Mesodermal cell (in vitro differentiated cells): Measurements from ENCODE around the gene ZNF891. TPM values are rescaled to one million over a fixed set of nuclear protein-coding genes. Genes with fewer than 3 reads are reported as not detected.

ENCODE experiments used
- H3K27ac ChIP-seq: 2 replicates; pipeline ENCODE4 v1.7.0; 2013; ENCODE audit warnings: mild to moderate bottlenecking, low read depth, low read length, moderate library complexity; ENCODE audit not compliant: severe bottlenecking
- H3K36me3 ChIP-seq: 2 replicates; pipeline ENCODE4 v1.7.1; 2013; ENCODE audit warnings: mild to moderate bottlenecking, low read length, moderate library complexity; ENCODE audit not compliant: control insufficient read depth, insufficient read depth
- H3K4me1 ChIP-seq: one replicate; pipeline ENCODE4 v1.7.1; 2013; ENCODE audit warnings: mild to moderate bottlenecking, low read length; ENCODE audit not compliant: insufficient read depth, control insufficient read depth, poor library complexity, severe bottlenecking
- H3K4me3 ChIP-seq: 2 replicates; pipeline ENCODE4 v1.7.0; 2013; ENCODE audit warnings: low read length, control low read depth, mild to moderate bottlenecking; ENCODE audit not compliant: insufficient read depth, poor library complexity, severe bottlenecking; ENCODE audit errors: extremely low read depth
- H3K9me3 ChIP-seq: 2 replicates; pipeline ENCODE4 v1.7.1; 2013; ENCODE audit warnings: mild to moderate bottlenecking, low read length, moderate library complexity; ENCODE audit not compliant: control insufficient read depth
- WGBS, 2 experiments: methylation state at CpG; one replicate each; pipeline ENCODE4 v1.1.5; 2013; ENCODE audit warnings: missing lambda C conversion rate in 2 of 2; ENCODE audit not compliant: insufficient coverage in 2 of 2; 5-methylcytosine and 5-hydroxymethylcytosine counted together
- polyA plus RNA-seq, 2 experiments: library from polyadenylated mRNA; stranded (reverse); fragments of 50-300 nt; gene quantifications; one replicate each; pipeline ENCODE4 v1.2.3, GENCODE V29; 2013

ZNF891 gene
- 0.77 TPM for polyA plus RNA-seq (2013, experiment 1 of 2)
- polyA plus RNA-seq (2013, experiment 2 of 2), result 0.61 TPM

DNA sequence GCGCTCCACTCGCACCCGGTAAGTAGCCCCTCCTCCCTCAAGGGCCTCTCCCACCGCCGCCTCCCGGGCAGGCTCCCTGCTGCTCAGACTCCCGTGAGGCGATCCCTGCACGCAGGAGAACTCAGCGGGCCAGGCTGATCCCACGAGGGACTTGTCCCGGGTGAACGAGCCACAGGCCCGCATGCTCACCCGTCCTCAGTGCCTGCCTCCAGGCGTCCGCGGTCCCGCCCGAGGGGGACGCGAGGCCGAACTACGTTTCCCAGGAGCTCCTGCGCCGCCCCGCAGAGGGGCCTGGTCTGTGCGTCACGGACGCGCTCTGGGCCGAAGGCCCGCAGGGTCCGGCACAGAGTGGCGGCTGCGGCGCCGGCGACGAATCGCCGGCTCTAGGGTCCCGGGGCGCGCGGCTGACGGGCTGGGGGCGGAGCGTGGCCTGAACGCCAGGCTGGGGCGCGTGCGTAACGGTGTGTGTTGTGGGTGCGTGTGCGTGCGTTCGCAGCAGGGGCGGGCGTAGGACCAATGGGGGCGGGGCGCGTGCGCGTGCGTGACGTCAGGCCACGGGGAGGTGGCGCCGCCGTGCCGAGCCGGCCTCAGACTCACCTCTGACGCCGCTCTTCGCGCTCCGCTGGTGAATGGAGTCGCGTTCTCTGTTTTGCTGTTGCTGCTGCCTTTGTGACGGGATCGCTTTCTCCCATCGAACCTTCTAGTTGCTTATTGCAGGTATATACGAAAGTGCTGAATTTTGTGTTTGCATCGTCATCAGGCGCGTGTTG lies at the start of gene ZNF891, which contains the start of gene ZNF10:
Gene ZNF891 (minus strand): TSS at position 237 of the 770 bp plus-strand sequence. CDS start 8,356 bp downstream, outside the sequence.
Gene ZNF10 (plus strand): TSS at position 590 of the 770 bp plus-strand sequence. CDS start 13,866 bp downstream, outside the sequence.
- Histone ChIP-seq H3K9me3 (peaks cover 57% of the 10 kb centered on the region), H3K27ac (peak within 1 kb of the TSS; percentile 98), H3K4me3 (peak within 1 kb of the TSS; percentile 87), H3K36me3 (peaks cover 55% of the 10 kb centered on the region), H3K4me1 (no peaks in the 10 kb centered on the region)
- WGBS, 2 experiments, result 0% methylated on average over 66 to 77 of the region's 87 CpGs

DNA sequence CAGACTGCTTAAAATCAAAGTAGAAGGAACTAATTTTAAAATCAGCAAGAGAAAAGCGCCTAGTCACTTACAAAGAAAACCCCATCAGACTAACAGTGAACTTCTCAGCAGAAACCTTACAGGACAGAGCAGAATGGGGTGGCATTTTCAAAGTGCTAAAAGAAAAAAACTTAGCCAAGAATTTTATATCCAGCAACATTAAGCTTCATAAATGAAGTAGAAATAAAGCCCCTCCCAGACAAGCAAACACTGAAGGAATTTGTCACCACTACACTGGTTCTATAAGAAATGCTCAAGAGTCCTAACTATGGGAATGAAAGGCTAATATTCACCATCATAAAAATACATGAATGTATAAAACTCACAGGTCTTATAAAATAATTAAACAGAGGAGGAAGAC lies 44.8 kb upstream of the ZNF891 start:
- no peak overlapping the region for H3K27ac ChIP-seq
- no peak overlapping the region for H3K4me3 ChIP-seq
- no CpG with 5 or more reads among the region's 1 CpG for WGBS, 2 experiments
- H3K4me1 ChIP-seq, result no peaks in the 10 kb centered on the region
- H3K36me3 ChIP-seq, result no peaks in the 10 kb centered on the region
- H3K9me3 ChIP-seq, result peaks cover 52% of the 10 kb centered on the region

DNA sequence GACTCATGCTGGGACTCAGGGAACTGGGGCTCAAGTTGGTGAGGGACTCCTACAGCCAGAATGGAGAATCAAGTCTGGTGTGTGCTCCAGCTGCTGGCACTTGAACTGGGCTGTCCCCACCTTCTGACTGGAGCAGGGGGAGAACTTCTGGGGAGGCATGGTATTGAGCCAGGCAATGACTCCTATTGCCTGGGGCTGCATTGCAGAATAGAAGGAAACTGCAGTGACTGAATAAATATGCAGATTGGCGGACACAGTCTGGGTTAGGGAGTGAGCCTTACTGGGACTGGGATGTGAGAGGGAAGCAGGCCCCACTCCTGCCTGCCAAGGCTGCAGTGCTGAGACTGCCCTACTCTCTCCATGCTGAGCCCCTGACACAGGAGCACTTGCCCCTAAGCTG lies 42.4 kb upstream of the ZNF891 start:
- Histone ChIP-seq H3K27ac (no peak overlapping the region), H3K4me1 (no peaks in the 10 kb centered on the region), H3K4me3 (no peak overlapping the region), H3K36me3 (no peaks in the 10 kb centered on the region), H3K9me3 (peaks cover 66% of the 10 kb centered on the region)
- 83% methylated on average over 1 of the region's 1 CpG; no CpG with 5 or more reads in 1 of the 2 experiments for WGBS, 2 experiments

DNA sequence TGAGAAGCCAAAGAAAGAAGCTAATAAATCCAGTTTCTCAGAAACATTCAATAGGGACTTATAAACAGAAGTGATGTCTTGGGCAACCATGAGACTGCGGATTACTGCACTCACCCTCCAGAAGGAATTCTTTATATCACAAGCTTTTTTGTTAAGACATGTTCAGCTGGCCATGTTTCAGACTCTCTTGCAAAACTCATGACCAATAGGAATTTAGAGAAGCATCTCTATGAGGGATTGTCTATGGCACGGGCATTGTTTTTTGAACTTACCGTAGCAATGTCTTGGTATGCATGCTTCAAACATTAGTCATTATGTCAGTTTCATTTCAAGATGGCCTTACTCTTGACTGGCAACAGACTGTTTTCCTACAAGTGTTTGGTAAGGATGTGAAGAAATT lies 35.7 kb upstream of the ZNF891 start:
- WGBS, 2 experiments, result 86% methylated on average over 1 of the region's 3 CpGs; no CpG with 5 or more reads in 1 of the 2 experiments
- no peak overlapping the region for H3K27ac ChIP-seq
- no peaks in the 10 kb centered on the region for H3K36me3 ChIP-seq
- H3K9me3 ChIP-seq, result peaks cover 67% of the 10 kb centered on the region
- H3K4me3 ChIP-seq, result no peak overlapping the region
- H3K4me1 ChIP-seq, result no peaks in the 10 kb centered on the region

DNA sequence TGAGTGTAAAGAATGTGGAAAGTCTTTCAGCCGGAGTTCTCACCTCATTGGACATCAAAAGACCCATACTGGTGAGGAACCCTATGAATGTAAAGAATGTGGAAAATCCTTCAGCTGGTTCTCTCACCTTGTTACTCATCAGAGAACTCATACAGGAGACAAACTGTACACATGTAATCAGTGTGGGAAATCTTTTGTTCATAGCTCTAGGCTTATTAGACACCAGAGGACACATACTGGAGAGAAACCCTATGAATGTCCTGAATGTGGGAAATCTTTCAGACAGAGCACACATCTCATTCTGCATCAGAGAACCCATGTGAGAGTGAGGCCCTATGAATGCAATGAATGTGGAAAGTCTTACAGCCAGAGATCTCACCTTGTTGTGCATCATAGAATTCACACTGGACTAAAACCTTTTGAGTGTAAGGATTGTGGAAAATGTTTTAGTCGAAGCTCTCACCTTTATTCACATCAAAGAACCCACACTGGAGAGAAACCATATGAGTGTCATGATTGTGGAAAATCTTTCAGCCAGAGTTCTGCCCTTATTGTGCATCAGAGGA lies 26.1 kb upstream of the ZNF891 start:
- H3K4me1 ChIP-seq, result no peaks in the 10 kb centered on the region
- H3K4me3 ChIP-seq, result no peak overlapping the region
- peaks cover 74% of the 10 kb centered on the region for H3K9me3 ChIP-seq
- no peak overlapping the region for H3K27ac ChIP-seq
- peaks cover 65% of the 10 kb centered on the region for H3K36me3 ChIP-seq
- WGBS, 2 experiments, result no CpG with 5 or more reads among the region's 2 CpGs

DNA sequence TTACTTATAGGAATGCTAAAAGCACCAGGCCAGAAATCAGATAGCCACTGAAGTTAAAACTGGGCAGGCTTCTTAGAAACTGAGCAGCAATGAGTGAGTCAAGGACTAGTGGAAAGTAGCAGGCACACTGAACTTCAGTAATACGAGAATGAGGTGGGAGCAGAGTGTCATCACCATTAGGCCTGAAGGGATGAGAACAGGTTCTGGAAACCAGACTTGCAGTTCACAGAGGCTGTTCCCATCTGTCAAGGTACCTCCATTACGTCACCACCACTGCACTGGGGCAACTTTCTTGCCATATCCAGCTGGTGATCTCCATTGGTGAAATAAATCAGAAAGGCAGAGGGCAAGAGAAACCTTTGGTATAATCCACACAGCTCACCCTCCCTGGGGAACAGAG lies 15.9 kb upstream of the ZNF891 start:
- no peak overlapping the region for H3K4me3 ChIP-seq
- H3K27ac ChIP-seq, result no peak overlapping the region
- 80 to 93% methylated on average over 1 to 2 of the region's 2 CpGs for WGBS, 2 experiments
- peaks cover 57% of the 10 kb centered on the region for H3K36me3 ChIP-seq
- no peaks in the 10 kb centered on the region for H3K4me1 ChIP-seq
- H3K9me3 ChIP-seq, result peaks cover 50% of the 10 kb centered on the region

DNA sequence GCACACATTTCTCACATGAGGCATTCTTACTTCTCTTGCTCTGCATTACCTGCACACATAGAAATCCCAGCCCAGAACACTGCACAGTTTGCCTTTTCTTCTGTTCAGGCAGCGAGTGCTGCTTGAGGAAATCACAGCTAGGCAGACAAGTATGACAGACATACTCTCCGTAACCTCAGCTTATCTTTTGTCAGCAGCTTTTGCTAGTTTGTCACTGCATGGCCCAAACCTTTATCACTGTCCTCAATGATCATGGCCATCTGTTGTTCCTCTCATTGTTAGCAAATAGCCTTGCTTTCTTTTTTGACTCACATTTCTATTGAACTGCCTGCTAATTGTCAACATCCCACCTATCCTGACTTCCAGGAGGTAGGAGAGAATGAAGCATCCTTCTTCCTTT lies 5.7 kb upstream of the ZNF891 start:
- Histone ChIP-seq H3K4me3 (no peak overlapping the region), H3K4me1 (no peaks in the 10 kb centered on the region), H3K27ac (no peak overlapping the region), H3K9me3 (peaks cover 68% of the 10 kb centered on the region), H3K36me3 (peaks cover 72% of the 10 kb centered on the region)
- 88 to 92% methylated on average over 2 of the region's 2 CpGs for WGBS, 2 experiments

DNA sequence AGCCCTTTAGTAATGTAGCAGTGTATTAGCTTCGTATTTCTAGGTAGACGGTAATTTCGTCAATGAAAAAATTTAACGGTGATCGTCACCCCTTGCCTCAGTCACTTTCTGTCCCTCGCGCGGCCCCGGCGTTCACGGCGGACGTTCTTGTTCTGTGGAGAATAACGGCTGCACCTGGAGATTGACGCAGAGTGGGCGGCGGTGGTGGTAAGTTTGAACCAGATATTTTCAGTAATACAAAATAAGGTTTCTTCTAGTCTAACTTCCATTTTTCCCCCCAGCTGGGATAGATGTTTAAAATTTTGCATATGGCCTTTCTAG lies 694 bp upstream of the ZNF891 start:
- Histone ChIP-seq H3K27ac (peak overlapping the region; percentile 98), H3K9me3 (peaks cover 57% of the 10 kb centered on the region), H3K4me1 (no peaks in the 10 kb centered on the region), H3K36me3 (peaks cover 55% of the 10 kb centered on the region), H3K4me3 (peak overlapping the region; percentile 87)
- WGBS, 2 experiments, result 2 to 9% methylated on average over 5 to 12 of the region's 17 CpGs

DNA sequence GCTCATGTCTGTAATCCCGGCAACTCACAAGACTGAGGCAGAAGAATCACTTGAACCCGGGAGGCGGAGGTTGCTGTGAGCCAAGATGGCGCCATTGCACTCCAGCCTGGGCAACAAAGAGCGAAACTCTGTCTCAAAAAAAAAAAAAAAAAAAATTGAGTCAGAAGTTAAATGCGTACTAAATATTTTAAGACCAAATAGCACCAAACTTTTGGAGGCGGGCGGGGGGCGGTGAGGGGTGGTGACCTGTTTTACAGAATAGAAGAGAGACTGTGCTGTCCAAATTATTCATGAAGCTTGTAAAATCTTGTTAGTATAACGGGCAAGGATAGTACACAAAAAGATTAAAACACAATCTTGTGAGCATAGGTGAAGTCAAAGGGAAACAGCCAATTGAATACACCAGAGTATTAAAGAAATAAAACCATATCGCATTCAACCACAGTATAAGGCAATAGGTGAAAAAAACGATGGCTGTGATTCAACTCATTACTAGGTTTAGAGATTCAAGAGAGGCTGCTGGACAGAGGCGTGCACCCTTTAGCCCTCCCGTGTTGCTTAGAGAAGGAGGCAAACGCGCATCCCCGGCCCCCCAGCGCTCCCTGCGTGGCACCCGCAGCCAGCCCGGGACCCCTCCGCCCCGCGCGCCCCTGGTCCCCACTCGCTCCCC lies 571 bp downstream of the ZNF891 start:
- H3K36me3 ChIP-seq, result peaks cover 48% of the 10 kb centered on the region
- 2 to 18% methylated on average over 11 to 15 of the region's 26 CpGs for WGBS, 2 experiments

DNA sequence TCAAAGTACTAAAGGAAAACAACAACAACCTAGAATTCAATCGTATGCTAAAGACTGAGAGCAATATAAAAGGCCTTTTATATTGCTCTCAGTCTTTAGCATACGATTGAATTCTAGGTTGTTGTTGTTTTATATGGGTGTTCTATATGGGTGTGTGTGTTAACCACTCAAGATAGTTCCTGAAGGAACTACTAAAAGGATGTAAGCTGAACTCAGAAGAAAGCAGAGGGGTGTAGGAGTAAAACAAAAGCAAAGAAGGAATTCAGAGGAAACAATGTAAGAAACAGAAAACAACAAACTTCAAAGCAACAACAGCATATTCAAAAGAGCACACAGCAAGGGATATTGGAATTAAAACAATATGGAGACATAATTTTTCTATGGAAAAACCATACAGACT lies 5.4 kb downstream of the ZNF891 start:
- no peak overlapping the region for H3K4me3 ChIP-seq
- no peak overlapping the region for H3K27ac ChIP-seq
- H3K36me3 ChIP-seq, result peaks cover 61% of the 10 kb centered on the region
- no peaks in the 10 kb centered on the region for H3K4me1 ChIP-seq
- WGBS, 2 experiments, result 83% methylated on average over 1 of the region's 2 CpGs; no CpG with 5 or more reads in 1 of the 2 experiments
- H3K9me3 ChIP-seq, result peaks cover 80% of the 10 kb centered on the region

More for the DNA sequence above, 571 bp downstream of the ZNF891 start:
- Histone ChIP-seq H3K4me3 (peak overlapping the region; percentile 87), H3K9me3 (peaks cover 58% of the 10 kb centered on the region), H3K27ac (peak overlapping the region; percentile 98), H3K4me1 (no peaks in the 10 kb centered on the region)
